Gastrocnemius medialis (tissue), 4 donors: ENCODE data around the gene KIDINS220. TPM values are rescaled to one million over a fixed set of nuclear protein-coding genes. Genes with fewer than 3 reads are reported as not detected.
A peak's percentile ranks its signal among the peaks of the same experiment; 100 is the strongest.

Experiments used
- ATAC-seq, 2 donors: fragments of 150-250 bp; one replicate each; pipeline ENCODE4 v1.9.1; 2016
- DNase-seq, 2 donors: peaks; one replicate each; pipeline ENCODE4 v3.0.0-alpha.2; 2019
- H3K27ac ChIP-seq, 4 donors: fragments of 200-600 bp; sonication (generic); 1 replicate in 1 of 4; 2 replicates in 3 of 4; pipeline ENCODE4 v1.5.1; 2016 to 2018; ENCODE audit warnings: mild to moderate bottlenecking in 2 of 4, moderate library complexity in 1 of 4
- H3K27me3 ChIP-seq, 3 donors: fragments of 200-600 bp; sonication (generic) in 2 of 3; 1 replicate in 1 of 3; 2 replicates in 2 of 3; pipeline versions ENCODE4 v1.5.1 to v1.6.0; 2016 to 2019; ENCODE audit warnings: mild to moderate bottlenecking in 1 of 3, moderate library complexity in 1 of 3
- H3K36me3 ChIP-seq, 2 donors: fragments of 200-600 bp; sonication (generic) in 1 of 2; one replicate each; pipeline ENCODE4 v1.5.1; 2017 to 2018
- H3K4me1 ChIP-seq, 2 donors: fragments of 200-600 bp; sonication (generic) in 1 of 2; one replicate each; pipeline ENCODE4 v1.5.1; 2016 to 2017; ENCODE audit warnings: mild to moderate bottlenecking in 2 of 2
- H3K4me3 ChIP-seq, 4 donors: fragments of 200-600 bp; sonication (generic) in 3 of 4; 1 replicate in 1 of 4; 2 replicates in 3 of 4; pipeline ENCODE4 v1.5.1; 2016 to 2019; ENCODE audit warnings: mild to moderate bottlenecking in 2 of 4
- H3K9me3 ChIP-seq, 3 donors: fragments of 200-600 bp; sonication (generic) in 2 of 3; 1 replicate in 1 of 3; 2 replicates in 2 of 3; pipeline ENCODE4 v1.5.1; 2016 to 2019
- CTCF ChIP-seq, 5 experiments: fragments of 450-650 bp in 3 of 5; fragments of 200-600 bp in 2 of 5; sonication (generic) in 2 of 5; IDR thresholded peaks in 4 of 5; conservative IDR thresholded peaks in 1 of 5; 1 replicate in 4 of 5; 2 replicates in 1 of 5; pipeline ENCODE4 v1.5.1; 2016 to 2019; ENCODE audit warnings: antibody characterized with exemption in 5 of 5, mild to moderate bottlenecking in 3 of 5, moderate library complexity in 3 of 5
- POLR2A ChIP-seq, 2 donors: fragments of 450-650 bp; IDR thresholded peaks; one replicate each; pipeline ENCODE4 v1.6.1; 2017; ENCODE audit warnings: antibody characterized with exemption in 2 of 2, mild to moderate bottlenecking in 2 of 2, moderate library complexity in 2 of 2
- in situ Hi-C, 4 donors: fragments of 200-750 bp; cut with MboI; loops; one replicate each; pipeline versions ENCODE4 v1.15.0 to v1.8.0; 2017; ENCODE audit warnings: low sequenced_read_pairs in 4 of 4
- intact Hi-C: fragments of 100-400 bp; cut with DNase I; formaldehyde crosslinking; loops from one replicate; pipeline ENCODE4 v1.15.1; 2023; ENCODE audit warnings: low total_unique reads
- total RNA-seq, 4 donors: library from RNA; depleted of rRNA; stranded (reverse); fragments of >200 nt; gene quantifications; one replicate each; pipeline versions ENCODE4 v1.1.0 to v1.2.3, GENCODE V29; 2016

Gene KIDINS220
- total RNA-seq, 4 donors from 2014 or later = 57.8 to 78.9 (median 59.1) TPM

DNA sequence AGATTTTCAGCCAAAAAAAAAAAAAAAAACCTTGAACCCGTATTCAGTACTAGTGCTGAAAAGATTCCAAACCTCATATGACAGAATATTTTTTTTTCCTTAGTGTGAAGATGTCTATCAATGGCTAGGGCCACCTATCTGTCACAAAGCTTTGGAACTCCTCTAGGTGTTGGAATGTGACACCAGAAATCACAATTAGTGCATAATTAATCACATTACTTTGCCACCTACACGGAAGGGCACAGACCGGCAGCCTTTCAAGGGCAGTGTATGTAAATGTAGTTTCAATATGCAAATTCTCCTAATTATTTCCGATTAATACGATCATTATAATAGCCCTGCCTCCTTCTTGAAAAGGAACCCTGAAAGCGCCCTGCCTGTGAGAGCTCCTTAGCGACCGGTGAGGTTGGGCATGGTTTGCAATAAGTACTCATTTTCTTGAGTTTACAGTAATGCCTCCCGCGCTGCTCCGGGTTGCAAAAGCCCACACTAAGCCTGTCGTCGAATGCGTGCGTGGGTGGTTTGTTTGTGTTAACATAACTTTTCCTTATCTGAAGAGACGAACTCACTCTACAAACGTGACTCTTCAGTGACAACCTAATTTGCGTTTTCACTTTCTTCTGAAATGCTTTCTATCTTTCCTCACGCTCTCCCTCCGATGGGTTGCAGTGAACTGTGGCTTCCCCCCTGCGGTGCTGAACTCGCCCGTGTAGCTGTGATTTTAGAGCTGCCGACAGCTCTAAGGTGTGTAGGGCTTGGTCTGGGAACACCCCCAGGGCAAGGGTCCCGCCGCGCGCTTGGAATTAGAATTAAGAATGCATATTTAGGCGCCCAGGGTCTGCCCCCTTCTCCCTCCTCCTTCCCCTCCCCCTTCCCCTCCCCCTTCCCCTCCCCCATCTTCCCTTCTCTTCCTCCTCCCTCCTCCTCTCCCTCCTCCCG is 156.3 kb downstream of the KIDINS220 start:
- intact Hi-C loops (loop anchor here (2.0 to 10.0 kb wide), 4 partner anchors 114 to 536 kb away; no protein-coding TSS in a partner anchor), in situ Hi-C loops (loop anchor here (10.0 to 25.0 kb wide), 4 partner anchors 669 to 1594 kb away; no protein-coding TSS in a partner anchor)
- no peaks in the 10 kb centered on the region for H3K27me3 ChIP-seq
- ATAC-seq = no peak
- no peaks in the 10 kb centered on the region for H3K9me3 ChIP-seq
- peaks cover 35 to 48% of the 10 kb centered on the region in 2 donors for H3K4me1 ChIP-seq
- H3K4me3 ChIP-seq = peak overlapping the region; percentile 60 to 72 (median 70)
- TF ChIP-seq POLR2A (IDR thresholded peaks at IDR 0.05) (no peak), CTCF (IDR thresholded peaks at IDR 0.05 in 4 of 5, conservative IDR thresholded peaks at IDR 0.05 in 1 of 5) (no peak)
- peak overlapping the region; percentile 92 to 99 (median 98) for H3K27ac ChIP-seq
- no peaks in the 10 kb centered on the region for H3K36me3 ChIP-seq
- DNase-seq = peak in 1 of 2 donors; percentile 43

DNA sequence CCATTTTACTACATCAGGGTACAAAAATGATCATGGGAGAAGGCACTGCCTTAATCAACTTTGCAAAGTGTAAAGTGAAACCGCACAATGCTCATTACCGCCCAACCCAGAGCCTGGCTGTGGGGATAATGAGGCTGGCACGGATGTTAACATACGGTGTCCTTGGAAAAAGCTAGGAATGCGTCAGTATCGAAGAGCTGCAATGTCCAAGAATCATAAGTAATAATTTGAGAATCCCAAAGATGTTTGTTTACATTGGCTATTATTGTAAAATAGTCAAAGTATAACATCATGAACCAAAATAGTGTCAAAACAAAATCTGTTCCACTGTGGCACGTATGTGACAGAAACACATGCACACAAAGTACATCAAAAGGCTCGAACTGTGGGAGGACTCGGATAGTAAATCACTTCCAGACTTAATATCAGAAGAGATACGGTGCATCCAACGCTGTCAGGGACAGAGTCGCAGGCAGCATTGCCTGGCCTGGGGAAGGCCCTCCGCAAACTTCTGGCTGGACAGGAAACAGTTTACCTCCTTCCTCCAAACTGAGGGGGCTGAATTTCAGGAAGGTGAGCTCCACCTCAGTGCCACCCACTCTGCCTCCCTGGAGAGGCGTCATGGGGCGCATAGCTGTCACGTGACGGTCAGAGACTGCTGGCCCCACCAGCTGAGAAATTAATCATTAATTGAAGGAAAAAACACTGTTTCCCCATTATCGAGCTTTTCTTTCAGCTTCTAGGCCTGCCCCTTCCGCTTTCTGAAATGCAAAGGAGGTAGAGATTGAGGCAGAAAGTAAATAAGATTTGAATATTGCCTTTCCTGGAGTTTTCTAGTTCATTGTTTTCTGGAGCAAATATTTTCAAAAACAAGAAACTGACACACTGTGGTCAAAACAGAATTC is 157.3 kb downstream of the KIDINS220 start:
- in situ Hi-C loops (loop anchor here (10.0 to 25.0 kb wide), 4 partner anchors 668 to 1593 kb away; no protein-coding TSS in a partner anchor), intact Hi-C loops (loop anchor here (2.0 to 10.0 kb wide), 8 partner anchors 115 to 1362 kb away; partner anchors contain the start of gene KLF11)
- no peaks in the 10 kb centered on the region for H3K27me3 ChIP-seq
- no peaks in the 10 kb centered on the region for H3K36me3 ChIP-seq
- DNase-seq (no peak), ATAC-seq (no peak)
- H3K9me3 ChIP-seq = no peaks in the 10 kb centered on the region
- peak overlapping the region; percentile 56 to 68 (median 62) for H3K4me3 ChIP-seq
- peak overlapping the region; percentile 92 to 99 (median 98) for H3K27ac ChIP-seq
- H3K4me1 ChIP-seq = peaks cover 35 to 49% of the 10 kb centered on the region in 2 donors
- TF ChIP-seq CTCF (IDR thresholded peaks at IDR 0.05 in 4 of 5, conservative IDR thresholded peaks at IDR 0.05 in 1 of 5) = no peak
- TF ChIP-seq POLR2A (IDR thresholded peaks at IDR 0.05) = no peak

- TF ChIP-seq POLR2A (IDR thresholded peaks at IDR 0.05) = no peak
- TF ChIP-seq CTCF (IDR thresholded peaks at IDR 0.05 in 4 of 5, conservative IDR thresholded peaks at IDR 0.05 in 1 of 5) = no peak
- ATAC-seq (no peak), DNase-seq (no peak)
- Histone ChIP-seq H3K4me3 (peak overlapping the region; percentile 56 to 68 (median 62)), H3K36me3 (no peaks in the 10 kb centered on the region), H3K27me3 (no peaks in the 10 kb centered on the region), H3K27ac (peak overlapping the region; percentile 92 to 99 (median 98)), H3K9me3 (no peaks in the 10 kb centered on the region), H3K4me1 (peaks cover 30 to 43% of the 10 kb centered on the region in 2 donors)
- intact Hi-C loops (loop anchor here (2.0 to 5.0 kb wide), 4 partner anchors 125 to 1363 kb away; partner anchors contain the start of gene KLF11), in situ Hi-C loops (loop anchor here (25.0 kb wide), 3 partner anchors 667 to 1592 kb away; no protein-coding TSS in a partner anchor)
Measured at GRCh38 chr2:8679567-8679826, 157.9 kb downstream of the KIDINS220 start.

Other genes starting within 250 kb of the KIDINS220 start
- gene ID2, start 155.6 kb downstream of the KIDINS220 start, total RNA-seq = 10 to 100 TPM; 16.6 to 35.9 (median 27.4) TPM
- gene MBOAT2, start 166.1 kb upstream of the KIDINS220 start, total RNA-seq = 1 to 10 TPM in 3 of 4 donors, under 1 TPM in 1; 0.83 to 5.8 (median 3.9) TPM